GM12872 (cell line): Measurements from ENCODE around the gene TLE4.

Experiments used
- CTCF ChIP-seq: IDR thresholded peaks from 3 replicates; pipeline ENCODE4 v1.5.1; 2011; ENCODE audit warnings: low read depth, mild to moderate bottlenecking, low read length, moderate library complexity; ENCODE audit not compliant: insufficient read depth

TLE4 gene

GRCh38 chr9:79698967-79699366 is 127.2 kb downstream of the TLE4 start:
- no peak for TF ChIP-seq CTCF

GRCh38 chr9:79699479-79699878 is 127.7 kb downstream of the TLE4 start:
- TF ChIP-seq CTCF = no peak

- TF ChIP-seq CTCF = no peak
These were observed 129.0 kb downstream of the TLE4 start for GRCh38 chr9:79700607-79701360.

GRCh38 chr9:79701651-79702050 is 129.9 kb downstream of the TLE4 start:
- TF ChIP-seq CTCF = no peak

GRCh38 chr9:79705704-79706103 is 133.9 kb downstream of the TLE4 start:
- no peak for TF ChIP-seq CTCF

GRCh38 chr9:79706512-79706911 is 134.7 kb downstream of the TLE4 start:
- TF ChIP-seq CTCF = no peak

GRCh38 chr9:79707589-79707988 is 135.8 kb downstream of the TLE4 start:
- TF ChIP-seq CTCF = no peak
